Measurements from ENCODE around the gene DNAH14. TPM values are rescaled to one million over a fixed set of nuclear protein-coding genes. Genes with fewer than 3 reads are reported as not detected.

The DNAH14 gene
- total RNA-seq: 6.7 and 7.5 TPM in 2 replicates

DNA sequence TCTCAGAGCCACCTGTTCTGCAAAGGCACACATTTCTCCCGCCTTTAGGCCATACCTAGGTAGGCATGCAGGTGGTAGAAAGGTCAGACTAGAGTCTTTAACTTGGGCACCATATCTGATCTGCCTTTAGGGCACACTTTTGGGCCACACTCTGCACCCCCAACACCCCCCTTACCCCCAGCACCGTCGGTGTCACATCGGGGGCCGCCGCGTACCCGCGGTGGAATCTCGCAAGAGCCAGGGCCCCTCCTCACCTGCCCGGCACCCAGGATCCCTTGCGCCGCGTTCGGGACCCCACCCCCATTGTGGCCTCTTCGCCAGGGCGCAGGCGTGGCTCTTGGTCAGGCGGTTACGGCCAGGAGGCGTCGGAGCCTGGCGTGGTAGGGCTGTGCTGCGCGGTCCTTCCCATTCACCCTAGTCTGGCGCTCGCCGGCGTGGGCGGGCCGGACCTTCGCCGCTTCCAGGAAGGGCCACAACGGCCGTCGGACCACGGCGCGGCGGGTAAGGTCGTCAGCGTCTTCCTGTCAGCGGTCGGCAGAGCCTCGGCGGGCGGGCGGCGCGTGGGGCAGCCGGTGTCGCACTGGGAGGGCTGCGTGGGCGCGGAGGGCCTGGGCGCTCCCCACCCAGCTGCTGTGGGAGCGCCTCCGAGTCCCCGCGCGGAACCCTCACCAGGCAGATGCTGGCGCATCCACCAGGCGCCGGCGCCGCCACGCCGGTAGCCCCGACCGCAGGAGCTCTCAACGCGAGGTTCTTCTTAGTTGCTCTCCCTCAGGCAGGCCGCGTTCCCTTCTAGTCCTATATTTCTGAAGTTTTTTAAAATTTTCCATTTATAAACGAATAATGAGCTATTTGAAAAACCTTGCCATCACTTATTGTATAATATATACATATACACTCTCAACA is at the start of gene DNAH14:
DNAH14 (plus strand) TSS at position 341 of the 903 bp plus-strand sequence. CDS start 23,028 bp downstream, outside the sequence.

DNA sequence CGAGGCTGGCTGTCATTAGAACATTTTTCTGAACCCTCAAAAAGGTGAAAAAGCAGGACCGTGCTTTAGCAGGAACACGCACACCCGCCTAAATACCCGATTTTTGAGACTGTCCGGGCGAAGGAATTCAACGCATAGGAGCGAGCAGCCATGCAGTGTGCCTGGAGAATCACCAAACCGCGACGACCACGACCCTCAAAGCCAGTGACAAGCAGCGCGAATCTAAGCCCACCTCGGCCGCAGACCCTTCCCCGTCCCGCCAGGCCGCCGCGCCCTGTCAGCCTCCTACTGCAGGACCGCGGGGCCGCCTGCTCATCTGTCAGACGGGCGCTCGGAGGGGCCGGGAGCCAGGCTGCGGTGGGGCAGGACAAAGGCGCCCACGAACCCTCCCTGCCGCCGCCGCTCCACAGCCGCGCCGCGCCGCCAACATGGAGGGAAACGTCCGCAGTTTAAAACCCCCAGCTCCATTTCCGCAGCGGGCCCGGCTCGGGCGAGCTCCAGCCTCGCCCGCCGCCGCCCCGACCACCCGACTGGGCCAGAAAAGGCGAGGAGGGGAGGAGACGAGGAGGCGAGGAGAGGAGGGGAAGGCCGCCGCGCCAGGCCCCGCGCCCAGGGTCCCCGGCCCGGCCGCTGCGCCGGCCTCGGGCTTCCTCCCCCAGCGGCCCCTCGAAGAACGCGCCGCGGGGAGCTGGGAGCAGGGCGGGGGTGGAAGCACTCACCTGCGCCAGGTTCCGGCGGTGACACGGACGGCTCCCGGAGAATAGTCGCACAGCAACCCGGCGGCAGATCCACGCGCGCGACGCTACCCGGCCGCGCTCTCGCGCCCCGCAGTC is 498.0 kb downstream of the DNAH14 start, which contains the start of gene LBR:
LBR (minus strand) TSS at position 804 of the 833 bp plus-strand sequence. CDS start 3,963 bp downstream, outside the sequence.

All from myometrial cell (primary cell).